Measurements from ENCODE around the gene C2CD2.

C2CD2 gene

GRCh38 chr21:41845310-41846032, 108.3 kb downstream of the C2CD2 start:
- H3K4me3 ChIP-seq (ENCODE audit: low read length) = no peak overlapping the region
- TF ChIP-seq, protein P1, sequence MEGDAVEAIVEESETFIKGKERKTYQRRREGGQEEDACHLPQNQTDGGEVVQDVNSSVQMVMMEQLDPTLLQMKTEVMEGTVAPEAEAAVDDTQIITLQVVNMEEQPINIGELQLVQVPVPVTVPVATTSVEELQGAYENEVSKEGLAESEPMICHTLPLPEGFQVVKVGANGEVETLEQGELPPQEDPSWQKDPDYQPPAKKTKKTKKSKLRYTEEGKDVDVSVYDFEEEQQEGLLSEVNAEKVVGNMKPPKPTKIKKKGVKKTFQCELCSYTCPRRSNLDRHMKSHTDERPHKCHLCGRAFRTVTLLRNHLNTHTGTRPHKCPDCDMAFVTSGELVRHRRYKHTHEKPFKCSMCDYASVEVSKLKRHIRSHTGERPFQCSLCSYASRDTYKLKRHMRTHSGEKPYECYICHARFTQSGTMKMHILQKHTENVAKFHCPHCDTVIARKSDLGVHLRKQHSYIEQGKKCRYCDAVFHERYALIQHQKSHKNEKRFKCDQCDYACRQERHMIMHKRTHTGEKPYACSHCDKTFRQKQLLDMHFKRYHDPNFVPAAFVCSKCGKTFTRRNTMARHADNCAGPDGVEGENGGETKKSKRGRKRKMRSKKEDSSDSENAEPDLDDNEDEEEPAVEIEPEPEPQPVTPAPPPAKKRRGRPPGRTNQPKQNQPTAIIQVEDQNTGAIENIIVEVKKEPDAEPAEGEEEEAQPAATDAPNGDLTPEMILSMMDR (conservative IDR thresholded peaks at IDR 0.05; ENCODE audit: low read length) = no peak
- peak; percentile 11 for DNase-seq (ENCODE audit: low read depth)

DNA sequence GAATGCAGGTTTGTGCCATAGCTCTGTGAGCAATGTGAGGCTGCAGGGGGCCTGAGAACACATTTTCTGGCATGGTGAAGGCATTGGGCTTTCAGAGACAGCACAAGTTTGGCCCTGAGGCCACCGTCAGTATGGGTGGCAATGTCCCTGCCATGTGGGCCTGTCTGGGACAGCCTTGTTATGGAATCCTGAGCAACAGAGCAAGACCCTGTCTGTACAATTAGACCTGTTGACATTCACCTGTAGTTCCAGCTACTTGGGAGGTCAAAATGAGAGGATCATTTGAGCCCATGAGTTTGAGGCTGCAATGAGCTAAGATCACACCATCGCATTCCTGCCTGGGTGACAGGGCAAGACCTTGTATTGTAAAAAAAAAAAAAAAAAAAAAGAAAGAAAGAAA, 110.2 kb downstream of the C2CD2 start:
- no peak overlapping the region for H3K4me3 ChIP-seq (ENCODE audit: low read length)
- TF ChIP-seq, protein P1 (conservative IDR thresholded peaks at IDR 0.05; ENCODE audit: low read length) = no peak
- no peak for DNase-seq (ENCODE audit: low read depth)

DNA sequence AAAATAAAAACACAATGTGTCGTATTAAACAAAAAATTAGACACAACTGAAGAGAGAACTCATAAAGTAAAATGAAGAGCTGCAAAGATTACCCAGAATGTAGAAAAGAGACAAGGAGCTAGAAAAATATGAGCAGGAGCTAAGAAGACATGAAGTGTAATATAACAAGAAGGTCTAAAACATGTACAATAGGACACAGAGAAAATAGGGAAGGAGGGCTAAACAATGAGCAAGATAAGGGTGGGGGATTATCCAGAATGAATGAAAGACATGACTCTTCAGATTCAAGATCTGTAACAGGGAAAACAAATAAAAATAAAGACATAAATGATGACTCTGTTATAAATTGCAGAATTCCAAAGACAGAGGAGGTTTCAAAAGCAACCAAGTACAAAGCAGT, 112.9 kb downstream of the C2CD2 start:
- TF ChIP-seq, protein P1 (conservative IDR thresholded peaks at IDR 0.05; ENCODE audit: low read length) = no peak
- no peak for DNase-seq (ENCODE audit: low read depth)
- H3K4me3 ChIP-seq (ENCODE audit: low read length) = no peak overlapping the region

GRCh38 chr21:41839387-41840000, 114.3 kb downstream of the C2CD2 start:
- TF ChIP-seq, protein P1 (conservative IDR thresholded peaks at IDR 0.05; ENCODE audit: low read length) = no peak
- H3K4me3 ChIP-seq (ENCODE audit: low read length) = no peak overlapping the region
- DNase-seq (ENCODE audit: low read depth) = no peak

DNA sequence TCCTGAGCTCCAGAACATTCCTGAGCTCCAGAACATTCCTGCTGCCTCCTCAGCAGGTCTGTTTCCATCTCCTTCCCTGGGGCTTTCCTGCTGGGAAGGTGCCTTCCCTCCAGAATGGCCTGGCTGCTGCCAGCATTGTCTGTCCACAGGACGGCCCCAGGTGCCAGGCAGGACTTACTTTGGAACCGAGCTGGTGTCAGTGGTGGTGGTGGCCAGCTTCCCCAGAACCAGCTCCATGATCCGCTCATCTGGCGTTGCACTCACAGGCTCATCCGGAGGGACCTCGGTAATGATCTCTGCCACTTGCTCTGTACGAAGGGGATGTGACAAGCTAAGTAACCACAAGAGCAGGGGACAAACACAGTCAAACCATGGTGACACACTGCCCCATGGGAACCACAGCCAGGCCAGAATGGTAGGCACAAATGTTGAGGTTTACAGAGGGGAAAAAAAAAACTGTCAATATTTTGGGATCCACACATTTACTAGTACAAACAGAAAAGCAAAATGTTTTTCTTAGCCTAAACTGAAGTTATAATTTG, 116.0 kb downstream of the C2CD2 start:
- TF ChIP-seq, protein P1 (conservative IDR thresholded peaks at IDR 0.05; ENCODE audit: low read length) = no peak
- no peak for DNase-seq (ENCODE audit: low read depth)
- no peak overlapping the region for H3K4me3 ChIP-seq (ENCODE audit: low read length)

GRCh38 chr21:41836166-41837015, 117.4 kb downstream of the C2CD2 start:
- no peak for DNase-seq (ENCODE audit: low read depth)
- TF ChIP-seq, protein P1 (conservative IDR thresholded peaks at IDR 0.05; ENCODE audit: low read length) = no peak
- no peak overlapping the region for H3K4me3 ChIP-seq (ENCODE audit: low read length)

All from AG10803 (cell line).